ENCODE data around the gene LRRC8C.
A peak's percentile ranks its signal among the peaks of the same experiment; 100 is the strongest.

The LRRC8C gene

DNA sequence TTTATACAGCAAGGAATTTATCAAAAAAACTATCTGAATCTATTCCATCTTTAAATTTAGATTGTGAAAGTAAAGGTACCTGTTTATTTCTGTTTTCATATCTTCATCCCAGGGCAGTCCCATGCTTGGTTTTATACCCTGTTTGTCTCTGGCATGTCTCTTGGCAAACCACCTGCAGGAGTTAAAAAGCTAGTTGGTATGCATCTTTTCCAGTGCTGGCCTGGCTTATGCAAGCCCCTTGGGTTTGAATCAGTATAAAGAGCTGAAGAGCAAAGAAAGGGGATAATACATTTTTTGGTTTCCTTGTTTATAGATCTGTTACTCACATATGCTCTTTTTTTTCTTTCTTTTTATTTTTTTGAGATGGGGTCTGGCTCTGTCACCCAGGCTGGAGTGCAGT is 37.8 kb downstream of the LRRC8C start:
- no peak for DNase-seq (ENCODE audit: low read depth in 3 of 3)

DNA sequence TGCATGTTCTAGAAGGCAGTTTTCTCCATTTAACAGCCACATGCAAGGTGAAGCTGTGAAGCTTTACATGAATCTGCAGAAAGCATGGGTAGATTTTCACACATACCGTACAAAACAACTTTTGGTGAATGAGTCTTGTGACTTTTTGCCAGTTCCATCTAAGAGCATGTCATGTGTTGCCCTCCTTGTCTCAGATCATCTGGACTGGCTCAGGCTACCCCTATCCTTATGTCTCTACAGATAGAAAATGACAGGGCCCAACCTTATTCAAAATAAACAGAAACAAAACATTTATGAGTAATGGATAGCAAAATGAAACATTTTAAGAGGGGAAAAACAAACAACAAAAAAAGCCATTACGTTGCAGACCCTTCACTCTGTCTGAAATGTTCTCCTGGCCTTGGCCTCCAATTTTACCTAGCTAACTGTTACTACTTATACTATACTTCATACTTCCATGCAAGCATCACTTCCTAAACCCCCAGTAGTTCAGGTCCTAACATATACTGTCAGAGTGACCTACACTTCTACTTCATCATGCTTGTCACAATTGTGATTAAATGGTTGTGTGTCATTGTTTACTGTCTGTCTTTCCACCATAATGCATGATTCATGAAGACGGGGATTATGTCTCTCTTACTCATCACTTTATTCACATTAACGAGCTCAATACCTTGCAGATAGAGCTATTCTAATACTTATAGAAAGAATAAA is 39.0 kb downstream of the LRRC8C start:
- no peak for DNase-seq (ENCODE audit: low read depth in 3 of 3)

DNA sequence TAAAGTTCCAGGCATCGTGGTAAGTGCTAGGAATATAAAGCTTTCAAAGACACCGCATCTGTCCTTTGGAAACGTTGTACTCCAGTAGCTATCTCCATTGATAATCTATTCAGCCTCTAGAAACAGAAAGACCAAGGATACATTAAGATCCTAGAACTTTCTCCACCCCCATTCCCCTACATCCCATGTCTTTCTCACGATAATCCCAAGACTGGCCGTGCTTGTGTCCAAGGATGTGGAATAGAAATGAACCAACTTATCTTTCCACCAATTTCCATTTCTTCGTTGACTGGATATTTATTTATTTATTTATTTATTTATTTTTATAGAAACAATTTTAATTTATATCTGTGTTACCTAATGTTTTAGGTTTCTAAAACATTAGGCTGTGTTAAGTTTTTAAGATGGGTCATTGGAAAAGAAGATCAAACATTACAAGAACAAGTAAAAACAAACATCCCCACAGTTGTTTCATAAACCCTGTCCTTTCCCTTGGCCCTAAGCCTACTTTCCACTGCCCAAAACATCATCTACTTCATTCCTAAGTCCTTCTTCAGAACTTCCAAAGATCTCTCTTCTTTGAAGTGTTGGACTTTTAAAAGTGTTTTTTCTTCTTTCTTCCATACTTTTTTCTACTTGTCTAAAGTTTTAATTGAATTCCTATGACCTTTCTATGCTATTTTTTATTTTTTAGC is 39.7 kb downstream of the LRRC8C start:
- DNase-seq (ENCODE audit: low read depth in 3 of 3): no peak

DNA sequence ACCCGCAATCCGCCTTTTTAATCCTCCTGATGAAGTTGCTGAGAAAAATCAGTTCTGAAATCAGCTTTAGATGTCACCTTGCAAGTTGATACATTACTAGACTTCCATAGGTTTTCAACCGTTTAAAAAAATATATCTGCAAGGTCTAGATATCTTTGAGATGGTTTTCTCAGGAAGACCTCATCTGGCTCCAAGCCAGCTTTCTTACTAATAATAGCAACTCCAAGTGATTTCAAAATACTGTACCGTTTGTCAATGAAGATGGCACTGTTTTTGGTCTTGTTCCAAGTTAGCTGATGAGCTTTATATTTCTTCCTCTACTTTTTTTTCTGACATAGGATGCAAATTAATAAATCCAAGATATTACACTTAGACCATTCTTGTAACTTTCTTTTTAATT is 40.3 kb downstream of the LRRC8C start:
- DNase-seq (ENCODE audit: low read depth in 3 of 3): no peak

DNA sequence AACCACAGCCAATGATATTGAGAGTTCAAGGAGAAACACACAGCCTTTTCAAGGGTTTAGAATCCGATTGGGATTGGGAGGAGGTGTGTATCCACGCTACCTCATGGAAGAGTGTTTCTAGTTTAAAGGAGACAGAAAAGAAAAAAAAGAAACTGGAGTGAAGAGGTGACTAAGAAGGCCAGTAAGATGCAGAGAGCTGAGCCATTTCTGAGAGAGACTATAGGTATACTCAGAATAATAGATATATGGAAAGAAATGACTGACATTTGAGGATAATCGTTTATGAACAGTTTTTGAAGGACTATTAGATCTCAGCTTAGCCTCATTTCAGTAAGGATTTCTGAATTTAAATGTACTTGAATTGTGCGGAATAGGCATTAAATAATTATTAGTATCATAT is 42.8 kb downstream of the LRRC8C start:
- DNase-seq (ENCODE audit: low read depth in 3 of 3): no peak

DNA sequence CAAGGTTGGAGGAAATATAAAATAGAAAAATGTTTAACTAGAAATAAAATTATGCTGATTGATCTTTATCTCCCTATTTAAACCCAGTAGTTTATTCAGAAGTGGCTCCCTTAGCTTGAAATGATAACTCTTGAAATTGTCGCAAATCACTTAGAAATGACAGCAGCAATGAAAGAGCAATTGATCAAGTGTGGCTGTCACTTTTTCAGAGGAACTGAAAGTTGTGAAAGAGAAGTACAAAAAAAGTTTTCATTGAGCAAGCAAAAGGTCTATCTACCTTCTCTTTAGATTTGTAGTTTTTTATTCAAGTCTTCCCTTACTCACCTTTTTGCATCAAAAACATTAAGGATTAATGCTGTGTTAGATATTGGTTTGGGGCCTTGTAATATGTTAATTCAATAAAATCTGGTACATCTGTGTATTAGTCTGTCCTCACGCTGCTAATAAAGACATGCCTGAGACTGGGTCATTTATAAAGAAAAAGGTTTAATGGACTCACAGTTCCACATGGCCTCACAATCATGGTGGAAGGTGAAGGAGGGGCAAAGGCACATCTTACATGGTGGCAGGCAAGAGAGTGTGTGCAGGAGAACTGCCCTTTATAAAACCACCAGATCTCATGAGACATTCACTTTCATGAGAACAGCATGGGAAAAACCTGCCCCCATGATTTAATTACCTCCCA is 48.3 kb downstream of the LRRC8C start:
- no peak for DNase-seq (ENCODE audit: low read depth in 3 of 3)

DNA sequence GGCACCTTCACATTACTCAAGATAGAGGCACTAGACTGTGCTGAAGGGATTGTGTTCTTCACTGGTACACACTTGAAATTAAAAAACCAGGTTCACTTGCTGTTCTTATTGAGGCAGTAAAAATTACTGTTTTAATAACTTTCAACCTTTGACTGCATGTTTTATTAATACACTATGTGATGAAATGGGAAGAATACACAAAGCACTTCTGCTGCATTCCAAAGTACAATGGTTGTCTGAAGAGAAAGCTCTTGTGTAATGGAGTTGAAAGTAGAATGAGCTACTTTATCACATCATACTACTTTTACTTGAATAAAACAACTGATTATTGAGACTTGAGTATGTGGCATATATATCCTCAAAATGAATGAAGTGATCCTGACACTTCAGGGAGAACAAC is 49.7 kb downstream of the LRRC8C start:
- no peak for DNase-seq (ENCODE audit: low read depth in 3 of 3)

DNA sequence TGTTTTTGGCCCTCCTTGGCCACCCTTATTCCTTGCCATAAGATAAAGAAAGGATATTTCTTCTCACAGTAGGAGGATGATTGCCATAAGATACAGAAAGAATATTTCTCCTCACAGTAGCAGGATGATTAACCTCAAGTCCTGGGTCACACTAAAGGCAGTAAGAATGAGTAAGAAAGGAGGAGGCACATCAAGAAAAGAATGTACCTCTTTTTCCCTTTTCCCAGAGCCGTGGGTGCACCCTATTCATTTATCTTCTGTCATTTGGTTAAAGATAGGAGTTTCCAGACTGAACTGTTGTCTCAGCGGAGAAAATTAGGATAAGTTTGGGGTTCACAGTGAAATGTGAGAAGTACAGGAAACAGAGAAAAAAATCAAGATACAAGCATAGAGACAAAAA is 52.5 kb downstream of the LRRC8C start:
- DNase-seq (ENCODE audit: low read depth in 3 of 3): no peak

DNA sequence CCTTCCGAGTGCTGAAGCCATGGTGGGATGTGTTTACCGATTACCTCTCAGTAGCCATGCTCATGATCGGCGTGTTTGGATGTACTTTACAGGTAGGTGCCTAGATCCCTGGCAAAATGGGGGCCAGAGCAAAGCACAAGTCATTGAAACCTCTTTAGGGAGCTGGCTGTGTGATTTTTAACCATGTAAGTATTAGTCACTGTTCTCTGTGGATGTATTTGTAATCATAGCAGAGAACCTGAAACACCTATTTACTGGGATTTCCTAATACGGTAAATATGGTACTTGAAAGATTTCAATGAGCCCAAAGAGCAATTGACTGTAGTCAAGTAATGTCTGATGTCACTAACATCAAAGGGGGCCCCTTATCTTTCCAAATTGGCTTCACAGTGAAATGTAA is 53.6 kb downstream of the LRRC8C start:
- no peak for DNase-seq (ENCODE audit: low read depth in 3 of 3)

DNA sequence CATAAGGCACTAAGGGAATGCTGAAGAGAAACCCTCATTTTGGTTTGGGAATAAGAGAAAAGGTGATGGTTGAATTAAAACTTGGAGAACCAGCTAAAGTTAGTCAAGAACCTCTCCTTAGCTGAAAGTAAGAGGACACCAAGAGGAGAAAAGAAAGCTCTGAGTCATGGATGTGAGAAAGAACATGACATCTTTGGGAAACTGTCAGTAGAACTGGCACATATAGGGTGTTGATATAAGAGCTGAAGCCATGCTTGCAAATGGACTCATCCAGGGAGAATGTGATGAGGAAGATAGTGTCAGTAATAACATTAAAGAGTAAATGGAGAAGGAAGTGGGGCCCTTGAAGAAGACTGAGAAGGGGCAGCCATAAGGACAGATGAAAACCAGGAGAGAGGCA is 54.3 kb downstream of the LRRC8C start:
- DNase-seq (ENCODE audit: low read depth in 3 of 3): no peak

DNA sequence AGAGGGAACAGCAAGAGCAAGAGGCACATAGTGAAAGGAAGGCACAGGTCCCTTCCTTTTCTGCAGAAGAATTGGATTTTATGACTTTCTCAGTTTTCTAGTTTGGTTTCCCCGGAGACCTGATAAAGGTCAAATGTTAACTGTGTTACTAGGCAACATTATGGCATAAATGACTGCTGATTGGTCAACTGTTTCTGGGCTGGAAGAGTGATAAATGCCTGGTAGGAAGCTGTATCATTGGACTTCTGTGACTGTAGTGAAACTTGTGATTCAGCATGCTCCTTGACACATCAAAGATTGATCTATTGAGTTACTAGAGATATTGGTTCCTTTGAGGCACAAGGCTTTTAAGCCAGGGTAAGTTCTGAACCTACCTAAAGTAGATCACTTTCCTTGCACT is 55.7 kb downstream of the LRRC8C start:
- no peak for DNase-seq (ENCODE audit: low read depth in 3 of 3)

DNA sequence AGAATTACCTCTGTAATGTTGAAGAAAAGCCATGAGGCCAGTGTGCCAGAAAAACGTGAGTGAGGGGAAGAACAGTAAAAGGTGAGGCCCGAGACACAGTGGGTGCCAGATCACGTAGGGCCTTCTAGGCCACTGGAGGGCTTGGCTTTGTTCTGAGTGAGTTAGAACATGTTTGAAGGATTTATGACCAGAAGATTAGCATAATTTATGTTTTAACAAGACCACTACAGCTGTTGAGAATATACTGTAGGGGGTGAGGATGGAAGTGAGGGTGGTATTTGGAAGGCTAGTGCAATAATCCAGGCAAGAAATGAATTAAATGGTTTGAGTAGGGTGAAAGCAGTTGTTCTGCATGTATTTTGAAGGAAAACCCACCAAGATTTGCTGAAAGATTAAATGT is 56.3 kb downstream of the LRRC8C start:
- no peak for DNase-seq (ENCODE audit: low read depth in 3 of 3)

DNA sequence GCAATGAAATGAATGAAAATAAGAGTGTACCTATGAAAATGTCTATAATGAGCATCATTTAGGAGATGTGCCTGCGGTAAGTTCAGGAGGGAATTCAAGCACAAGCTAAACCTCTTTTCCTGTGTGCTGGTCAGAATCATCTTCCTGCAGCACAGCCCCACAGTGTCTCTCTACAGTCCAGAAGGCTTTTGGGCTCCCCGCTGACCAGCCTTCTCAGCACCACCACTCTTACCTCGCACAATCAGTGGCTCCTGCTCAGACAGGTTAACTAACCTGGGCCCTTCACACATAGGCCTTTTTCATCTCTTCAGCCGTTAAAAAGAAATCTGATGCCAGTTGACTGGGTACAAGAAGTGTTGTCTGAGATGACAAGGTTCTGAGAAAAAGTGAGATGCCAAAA is 57.7 kb downstream of the LRRC8C start:
- no peak for DNase-seq (ENCODE audit: low read depth in 3 of 3)

DNA sequence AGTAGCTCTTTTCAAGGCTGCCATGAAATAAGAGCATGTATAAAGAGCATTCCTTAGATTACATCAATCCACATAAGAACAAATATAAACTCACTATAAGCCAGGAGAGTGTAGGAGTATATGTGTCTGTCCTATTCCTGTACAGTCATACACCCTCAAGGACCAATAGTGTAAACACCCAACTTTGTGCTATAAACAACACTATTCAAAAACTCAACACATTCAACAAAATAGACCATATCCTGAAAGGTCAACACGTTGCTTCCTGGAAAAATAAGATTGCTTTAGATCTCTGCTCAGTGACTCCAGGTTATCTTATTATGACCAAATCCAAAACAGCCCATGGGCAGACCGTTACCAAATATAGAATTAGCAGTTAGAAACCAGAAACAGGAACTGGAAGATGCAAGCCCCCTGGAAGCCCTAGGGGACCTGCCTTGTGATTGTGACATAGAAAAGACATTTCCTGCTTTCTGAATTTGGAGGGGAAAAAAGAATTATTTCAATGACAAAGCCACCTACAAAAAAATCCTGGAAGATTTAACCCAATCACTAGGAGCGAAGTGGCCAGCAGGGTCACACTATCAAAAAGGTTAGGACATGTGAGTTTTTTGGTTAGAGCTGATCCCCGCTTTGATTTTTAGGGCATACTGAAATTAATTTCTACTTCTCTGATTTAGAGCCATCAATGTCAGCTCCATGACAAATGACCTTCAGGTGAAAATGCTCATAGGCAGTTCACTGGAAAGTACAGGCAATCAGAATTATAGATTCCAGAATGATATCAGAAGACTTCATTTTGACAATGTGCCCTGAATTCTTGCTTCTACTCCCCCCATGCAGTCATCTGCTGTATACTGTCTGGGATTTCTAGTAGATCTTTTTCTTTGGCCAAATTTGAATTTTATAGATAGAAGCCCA is 59.9 kb downstream of the LRRC8C start:
- no peak for DNase-seq (ENCODE audit: low read depth in 3 of 3)

DNA sequence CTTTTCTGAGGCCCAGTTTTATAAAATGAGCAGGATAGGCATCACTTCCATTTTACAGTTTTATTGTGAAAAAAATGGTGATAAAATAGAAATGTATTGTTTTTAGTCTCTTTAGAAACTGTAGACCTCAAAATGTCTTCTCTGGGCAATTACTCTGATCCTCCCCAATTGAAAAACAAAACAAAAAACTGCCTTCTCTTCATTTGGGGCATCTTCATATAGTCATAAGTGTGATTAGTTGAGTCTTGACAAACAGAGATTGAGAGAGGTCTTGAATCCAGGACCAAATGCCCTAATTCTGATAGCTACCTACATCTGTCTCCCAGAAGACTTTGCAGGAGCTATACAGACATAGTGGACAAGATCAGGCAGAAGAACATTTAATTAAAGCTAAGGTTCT is 62.9 kb downstream of the LRRC8C start:
- DNase-seq (ENCODE audit: low read depth in 3 of 3): no peak

DNA sequence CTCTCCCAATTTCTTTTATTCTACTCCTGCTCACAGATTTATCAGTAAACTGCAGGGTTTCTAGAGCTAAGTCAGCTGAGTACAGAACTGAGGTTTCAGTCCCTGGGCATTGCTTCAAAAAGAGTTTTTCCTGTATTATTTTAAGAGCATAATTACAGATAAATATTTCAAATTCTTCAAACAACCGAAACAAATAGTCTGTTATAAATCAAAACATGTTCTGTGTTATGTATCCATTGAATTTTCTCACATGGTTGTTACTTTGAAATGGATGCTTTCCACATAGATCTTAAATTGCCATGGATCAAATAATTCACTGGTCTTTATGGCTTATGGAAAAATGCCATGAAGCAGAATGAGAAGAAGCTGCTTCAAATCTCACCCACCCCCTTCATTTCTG is 64.5 kb downstream of the LRRC8C start:
- no peak for DNase-seq (ENCODE audit: low read depth in 3 of 3)

DNA sequence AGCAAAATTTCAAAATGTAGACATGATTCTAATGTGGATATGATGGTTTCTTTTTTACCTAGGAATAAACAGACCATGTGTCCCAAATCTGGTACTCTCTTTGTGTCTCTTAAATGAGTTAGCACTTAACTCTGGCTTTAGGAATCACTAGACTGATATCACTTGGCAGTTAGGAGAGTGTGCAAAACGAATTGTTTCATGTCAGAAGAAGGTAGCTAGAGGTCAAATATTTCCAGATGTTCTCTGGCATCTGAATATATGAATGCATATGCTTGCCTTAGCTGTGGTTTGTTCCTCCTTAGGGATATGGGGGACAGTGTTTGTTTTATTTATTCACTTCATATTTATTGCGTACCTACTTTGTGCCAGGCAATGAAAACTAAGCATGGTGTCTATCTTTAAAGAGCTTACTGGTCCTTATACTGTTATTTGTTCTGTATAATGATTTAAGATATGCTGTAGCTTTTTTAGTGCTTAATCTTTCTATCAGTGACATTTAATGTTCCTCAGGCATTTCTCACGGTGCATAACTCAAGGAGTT is 65.2 kb downstream of the LRRC8C start:
- no peak for DNase-seq (ENCODE audit: low read depth in 3 of 3)

DNA sequence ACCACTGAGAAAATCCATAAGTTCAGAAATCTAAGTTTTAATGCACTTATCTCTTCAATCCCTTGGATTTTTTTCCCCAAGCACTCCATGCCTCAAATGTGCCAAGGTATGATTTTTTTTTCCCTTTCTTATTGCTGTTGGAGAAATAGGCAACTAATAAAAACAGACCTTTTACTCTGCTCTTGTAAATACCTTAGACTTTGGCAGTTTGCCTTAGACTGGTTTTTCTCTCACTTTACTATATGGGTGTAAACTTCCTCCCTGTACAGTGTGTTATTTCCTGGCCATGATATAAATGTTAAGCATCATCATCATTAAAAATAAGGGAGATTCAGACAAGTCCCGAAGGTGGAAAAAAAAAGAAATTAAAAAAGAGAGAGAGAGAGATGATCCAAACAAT is 65.7 kb downstream of the LRRC8C start:
- no peak for DNase-seq (ENCODE audit: low read depth in 3 of 3)

DNA sequence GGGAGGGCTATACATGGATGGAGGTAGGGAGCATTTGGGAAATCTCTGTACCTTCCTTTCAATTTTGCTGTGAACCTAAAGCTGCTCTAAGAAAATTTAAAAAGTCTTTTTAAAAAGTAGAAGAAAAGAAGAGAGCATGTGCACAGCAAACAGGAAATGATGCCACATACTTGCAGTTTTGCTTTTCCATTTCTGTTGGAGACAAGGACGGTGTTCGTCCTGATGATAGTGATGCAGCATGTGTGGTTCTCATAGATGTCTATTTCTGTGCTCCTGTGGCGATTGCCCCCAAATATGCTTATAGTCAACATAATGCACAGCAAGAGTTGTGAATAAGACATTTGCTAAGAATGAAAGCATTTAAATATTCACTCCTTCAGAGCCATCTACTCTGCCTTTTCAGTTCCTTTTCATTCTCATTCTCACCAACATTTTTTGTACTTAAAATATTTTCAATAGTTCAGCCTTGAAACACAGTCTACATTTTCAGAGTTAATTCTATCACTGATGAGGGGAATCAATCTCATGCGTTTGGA is 66.6 kb downstream of the LRRC8C start:
- DNase-seq (ENCODE audit: low read depth in 3 of 3): no peak

DNA sequence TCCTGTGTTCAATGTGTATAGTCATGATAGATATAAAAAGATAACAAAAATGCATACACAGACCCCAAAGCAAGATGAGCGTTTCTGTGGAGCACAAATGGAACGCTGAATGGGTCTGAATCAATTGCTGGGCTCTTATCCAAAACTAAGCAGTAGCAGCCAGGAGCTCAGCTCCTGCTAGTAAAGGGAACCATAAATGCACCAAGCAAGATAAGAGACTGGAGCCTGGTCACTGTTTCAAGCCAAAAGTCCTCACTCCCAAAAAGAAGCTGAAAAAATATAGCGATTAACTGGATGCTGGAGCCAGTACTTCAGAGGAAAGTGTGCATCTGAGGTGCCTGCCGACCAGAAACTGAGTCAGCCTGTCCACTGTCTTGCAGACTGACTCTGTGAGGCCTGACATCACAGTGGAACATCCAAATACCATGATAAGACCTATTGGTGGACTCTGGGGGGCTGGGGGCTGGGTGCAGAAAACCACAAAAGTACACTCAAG is 68.9 kb downstream of the LRRC8C start:
- peak in 1 of 3 donors; percentile 12 for DNase-seq (ENCODE audit: low read depth in 3 of 3)

DNA sequence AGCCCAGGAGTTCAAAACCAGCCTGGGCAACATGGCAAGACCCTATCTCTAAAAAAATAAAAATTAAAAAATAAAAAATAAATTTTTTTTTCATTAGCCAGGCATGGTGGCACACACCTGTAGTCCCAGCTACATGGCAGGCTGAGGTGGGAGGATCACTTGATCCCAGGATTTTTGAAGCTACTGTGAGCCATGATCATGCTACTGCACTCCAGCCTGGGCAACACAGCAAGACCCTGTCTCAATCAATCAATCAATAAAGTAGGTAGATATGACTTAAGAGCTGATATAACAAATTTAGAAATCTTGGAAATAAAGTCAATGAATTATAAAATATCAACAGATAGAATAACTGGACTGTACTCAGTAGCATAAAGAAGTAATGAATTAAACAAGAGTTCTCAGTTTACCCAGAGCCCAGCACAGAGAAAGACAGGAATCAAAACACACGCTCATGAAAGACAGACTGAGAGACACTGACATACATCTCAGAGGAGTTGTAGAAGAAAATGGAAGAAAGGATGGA is 69.7 kb downstream of the LRRC8C start:
- no peak for DNase-seq (ENCODE audit: low read depth in 3 of 3)

Data from stimulated activated CD4-positive, alpha-beta T cell treated with anti-CD3 and anti-CD28 coated beads, TNF-alpha, amount 100 ng/mL, for 48 hours (primary cell).